ENCODE data around the gene SDHAF3. TPM values are rescaled to one million over a fixed set of nuclear protein-coding genes. Genes with fewer than 3 reads are reported as not detected.

The SDHAF3 gene
- total RNA-seq, 2 donors from 2014 or later, result 20.2 to 22.4 TPM

DNA sequence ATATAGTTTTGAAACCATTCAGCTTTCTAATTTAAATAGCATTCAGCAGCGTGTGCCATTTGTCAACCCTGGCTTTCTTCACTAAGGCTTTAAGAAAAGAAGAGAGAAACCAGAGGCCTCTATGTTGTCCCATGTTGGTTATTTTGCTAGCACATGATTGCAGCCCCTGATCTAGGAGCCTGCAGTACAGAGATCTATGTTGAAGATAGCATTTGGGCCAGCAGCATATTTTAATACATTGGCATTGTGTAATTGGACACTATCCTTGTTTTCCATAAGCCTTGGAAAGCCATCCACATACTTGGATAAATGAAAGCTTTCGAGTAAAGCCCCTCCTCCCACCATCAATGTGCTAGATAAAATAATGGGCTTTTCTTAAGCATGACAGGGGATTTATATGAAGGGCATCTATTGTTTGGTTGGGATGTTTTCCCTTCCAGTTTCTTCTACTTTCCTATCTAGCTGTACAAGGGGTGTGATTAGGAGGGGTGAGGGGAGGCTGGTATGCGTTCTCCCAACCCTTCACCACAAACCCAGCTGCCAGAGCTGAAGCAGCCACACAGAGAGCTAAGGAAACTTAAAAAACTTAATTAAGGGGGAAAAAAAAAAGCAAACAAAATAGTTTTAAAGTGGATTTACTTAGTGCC, 23.1 kb upstream of the SDHAF3 start:
- no peak for DNase-seq
- Mint-ChIP-seq H3K4me1 (no peaks in the 10 kb centered on the region), H3K4me3 (no peak overlapping the region), H3K36me3 (ENCODE audit: low read depth) (no peaks in the 10 kb centered on the region), H3K27ac (no peak overlapping the region), H3K9me3 (no peaks in the 10 kb centered on the region), H3K27me3 (ENCODE audit: insufficient read depth) (no peaks in the 10 kb centered on the region)
- WGBS, 2 experiments (ENCODE audit: insufficient coverage in 1 of 2, insufficient read length in 1 of 2), result 80 to 91% methylated on average over 1 to 2 of the region's 3 CpGs
- H3K27ac ChIP-seq (ENCODE audit: low read depth, low read length), result no peak overlapping the region
- H3K9me3 ChIP-seq (ENCODE audit: control insufficient read depth, low read length), result no peaks in the 10 kb centered on the region
- no peak overlapping the region for H3K9ac ChIP-seq (ENCODE audit: extremely low read depth, low read length, poor library complexity, severe bottlenecking)
- H3K27me3 ChIP-seq (ENCODE audit: control insufficient read depth, insufficient read depth, low read length, poor library complexity, severe bottlenecking), result no peaks in the 10 kb centered on the region
- no peak overlapping the region for H3K4me3 ChIP-seq (ENCODE audit: low read length)
- no peaks in the 10 kb centered on the region for H3K4me1 ChIP-seq (ENCODE audit: control insufficient read depth, insufficient read depth, low read length)
- H3K36me3 ChIP-seq (ENCODE audit: control insufficient read depth, insufficient read depth, low read length), result no peaks in the 10 kb centered on the region
- TF ChIP-seq, protein P1, sequence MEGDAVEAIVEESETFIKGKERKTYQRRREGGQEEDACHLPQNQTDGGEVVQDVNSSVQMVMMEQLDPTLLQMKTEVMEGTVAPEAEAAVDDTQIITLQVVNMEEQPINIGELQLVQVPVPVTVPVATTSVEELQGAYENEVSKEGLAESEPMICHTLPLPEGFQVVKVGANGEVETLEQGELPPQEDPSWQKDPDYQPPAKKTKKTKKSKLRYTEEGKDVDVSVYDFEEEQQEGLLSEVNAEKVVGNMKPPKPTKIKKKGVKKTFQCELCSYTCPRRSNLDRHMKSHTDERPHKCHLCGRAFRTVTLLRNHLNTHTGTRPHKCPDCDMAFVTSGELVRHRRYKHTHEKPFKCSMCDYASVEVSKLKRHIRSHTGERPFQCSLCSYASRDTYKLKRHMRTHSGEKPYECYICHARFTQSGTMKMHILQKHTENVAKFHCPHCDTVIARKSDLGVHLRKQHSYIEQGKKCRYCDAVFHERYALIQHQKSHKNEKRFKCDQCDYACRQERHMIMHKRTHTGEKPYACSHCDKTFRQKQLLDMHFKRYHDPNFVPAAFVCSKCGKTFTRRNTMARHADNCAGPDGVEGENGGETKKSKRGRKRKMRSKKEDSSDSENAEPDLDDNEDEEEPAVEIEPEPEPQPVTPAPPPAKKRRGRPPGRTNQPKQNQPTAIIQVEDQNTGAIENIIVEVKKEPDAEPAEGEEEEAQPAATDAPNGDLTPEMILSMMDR (conservative IDR thresholded peaks at IDR 0.05), result no peak

DNA sequence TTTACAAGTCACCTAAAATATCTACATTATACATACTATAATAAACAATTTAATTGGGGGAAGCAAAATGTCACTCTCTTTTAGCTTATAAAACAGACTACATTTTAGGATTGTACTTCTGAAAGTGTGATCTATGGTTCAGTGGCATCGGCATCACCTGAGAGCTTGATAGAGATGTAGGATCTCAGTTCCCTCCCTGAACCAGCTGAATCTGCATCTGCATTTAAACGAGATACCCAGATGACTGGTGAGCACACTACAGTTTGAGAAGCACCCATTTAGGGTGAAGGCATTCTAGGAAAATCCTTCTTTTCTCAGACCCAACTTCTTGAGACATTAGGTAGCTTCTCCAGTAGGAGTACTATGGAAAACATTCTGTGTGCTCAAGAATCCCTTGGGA, 21.5 kb upstream of the SDHAF3 start:
- Mint-ChIP-seq H3K27me3 (ENCODE audit: insufficient read depth) (peaks cover 6% of the 10 kb centered on the region), H3K4me3 (no peak overlapping the region), H3K36me3 (ENCODE audit: low read depth) (no peaks in the 10 kb centered on the region), H3K9me3 (peaks cover under 1% of the 10 kb centered on the region), H3K27ac (no peak overlapping the region), H3K4me1 (no peaks in the 10 kb centered on the region)
- Histone ChIP-seq H3K27ac (ENCODE audit: low read depth, low read length) (no peak overlapping the region), H3K9me3 (ENCODE audit: control insufficient read depth, low read length) (no peaks in the 10 kb centered on the region), H3K36me3 (ENCODE audit: control insufficient read depth, insufficient read depth, low read length) (no peaks in the 10 kb centered on the region), H3K4me3 (ENCODE audit: low read length) (no peak overlapping the region), H3K4me1 (ENCODE audit: control insufficient read depth, insufficient read depth, low read length) (no peaks in the 10 kb centered on the region), H3K9ac (ENCODE audit: extremely low read depth, low read length, poor library complexity, severe bottlenecking) (no peak overlapping the region), H3K27me3 (ENCODE audit: control insufficient read depth, insufficient read depth, low read length, poor library complexity, severe bottlenecking) (no peaks in the 10 kb centered on the region)
- DNase-seq, result no peak
- TF ChIP-seq, protein P1 (conservative IDR thresholded peaks at IDR 0.05), result no peak
- 74 to 83% methylated on average over 2 of the region's 2 CpGs for WGBS, 2 experiments (ENCODE audit: insufficient coverage in 1 of 2, insufficient read length in 1 of 2)

- H3K36me3 Mint-ChIP-seq (ENCODE audit: low read depth), result no peaks in the 10 kb centered on the region
- H3K27me3 Mint-ChIP-seq (ENCODE audit: insufficient read depth), result peaks cover 8% of the 10 kb centered on the region
- Histone ChIP-seq H3K27me3 (ENCODE audit: control insufficient read depth, insufficient read depth, low read length, poor library complexity, severe bottlenecking) (no peaks in the 10 kb centered on the region), H3K4me1 (ENCODE audit: control insufficient read depth, insufficient read depth, low read length) (no peaks in the 10 kb centered on the region), H3K4me3 (ENCODE audit: low read length) (no peak overlapping the region), H3K27ac (ENCODE audit: low read depth, low read length) (no peak overlapping the region), H3K36me3 (ENCODE audit: control insufficient read depth, insufficient read depth, low read length) (no peaks in the 10 kb centered on the region), H3K9ac (ENCODE audit: extremely low read depth, low read length, poor library complexity, severe bottlenecking) (no peak overlapping the region), H3K9me3 (ENCODE audit: control insufficient read depth, low read length) (no peaks in the 10 kb centered on the region)
- no peak overlapping the region for H3K4me3 Mint-ChIP-seq
- TF ChIP-seq, protein P1 (conservative IDR thresholded peaks at IDR 0.05), result no peak
- no peak overlapping the region for H3K27ac Mint-ChIP-seq
- H3K4me1 Mint-ChIP-seq, result no peaks in the 10 kb centered on the region
- WGBS, 2 experiments (ENCODE audit: insufficient coverage in 1 of 2, insufficient read length in 1 of 2), result 96 to 100% methylated on average over 1 to 4 of the region's 4 CpGs
- no peak for DNase-seq
- peaks cover 2% of the 10 kb centered on the region for H3K9me3 Mint-ChIP-seq
Measured at GRCh38 chr7:97096661-97097060, 20.8 kb upstream of the SDHAF3 start.
